SK-N-SH (cell line): ENCODE results near the gene TLR4.

Experiments
- FOSL2 ChIP-seq: IDR thresholded peaks from 2 replicates; pipeline ENCODE4 v1.4.0; 2012; ENCODE audit warnings: low read depth, mild to moderate bottlenecking, moderate library complexity, borderline replicate concordance
- FOXM1 ChIP-seq: IDR thresholded peaks from 2 replicates; pipeline ENCODE4 v1.4.0; 2012; ENCODE audit warnings: low read depth, mild to moderate bottlenecking
- GATA2 ChIP-seq: sonication (generic); formaldehyde crosslinking; IDR thresholded peaks from 2 replicates; pipeline ENCODE4 v1.5.0; 2020; ENCODE audit warnings: mild to moderate bottlenecking, missing genetic modification reagents
- MXI1 ChIP-seq: IDR thresholded peaks from 2 replicates; pipeline ENCODE4 v1.6.1; 2012; ENCODE audit warnings: mild to moderate bottlenecking, low read depth, low read length, improper control_type of control experiment
- POLR2AphosphoS5 ChIP-seq: IDR thresholded peaks from 2 replicates; pipeline ENCODE4 v1.6.1; 2012; ENCODE audit warnings: low read depth, low read length
- RAD21 ChIP-seq: IDR thresholded peaks from 2 replicates; pipeline ENCODE4 v1.6.1; 2012; ENCODE audit warnings: mild to moderate bottlenecking, low read length
- TAF1 ChIP-seq: IDR thresholded peaks from 2 replicates; pipeline ENCODE4 v1.6.1; 2012; ENCODE audit warnings: low read depth, mild to moderate bottlenecking, low read length, moderate library complexity, borderline replicate concordance
- TCF12 ChIP-seq: IDR thresholded peaks from 2 replicates; pipeline ENCODE4 v1.4.0; 2012
- YY1 ChIP-seq: IDR thresholded peaks from 2 replicates; pipeline ENCODE4 v1.4.0; 2012; ENCODE audit warnings: low read depth, mild to moderate bottlenecking
- TF ChIP-seq, protein P1 (sequence below): fragments of 200-600 bp; sonication (generic); IDR thresholded peaks from 2 replicates; pipeline ENCODE4 v1.6.1; 2017; ENCODE audit warnings: antibody characterized with exemption, mild to moderate bottlenecking, moderate library complexity
- TF ChIP-seq, protein P2 (sequence below): IDR thresholded peaks from 2 replicates; pipeline ENCODE4 v1.6.1; 2012; ENCODE audit warnings: mild to moderate bottlenecking, low read depth, low read length, moderate library complexity
- TF ChIP-seq, protein P3 (sequence below): IDR thresholded peaks from 2 replicates; pipeline ENCODE4 v1.4.0; 2012; ENCODE audit warnings: low read depth, borderline replicate concordance
- TF ChIP-seq, protein P4 (sequence below): fragments of 150-350 bp; IDR thresholded peaks from 2 replicates; pipeline ENCODE4 v1.6.1; 2016; ENCODE audit warnings: mild to moderate bottlenecking, low read depth, low read length
- TF ChIP-seq, protein P5 (sequence below): IDR thresholded peaks from 2 replicates; pipeline ENCODE4; 2012

DNA sequence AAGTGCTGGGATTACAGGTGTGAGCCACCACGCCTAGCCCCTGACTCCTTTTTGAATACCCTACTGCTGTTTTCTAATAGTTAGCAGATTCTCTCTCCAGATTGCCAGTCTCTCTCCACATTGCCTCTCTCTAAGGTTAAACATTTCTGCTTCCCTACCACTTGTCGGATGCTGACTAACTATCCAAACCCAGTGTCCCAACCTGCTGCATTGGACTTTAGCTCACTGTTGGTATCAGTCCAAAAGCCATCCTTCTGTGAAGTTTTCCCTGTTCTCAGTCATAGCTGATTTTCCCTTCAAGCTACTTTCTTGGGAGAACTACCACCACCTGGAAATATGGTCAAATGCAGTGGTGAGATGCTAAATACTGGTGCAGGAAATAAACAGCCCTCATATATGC, 48.7 kb downstream of the TLR4 start:
- TF ChIP-seq, protein P1, sequence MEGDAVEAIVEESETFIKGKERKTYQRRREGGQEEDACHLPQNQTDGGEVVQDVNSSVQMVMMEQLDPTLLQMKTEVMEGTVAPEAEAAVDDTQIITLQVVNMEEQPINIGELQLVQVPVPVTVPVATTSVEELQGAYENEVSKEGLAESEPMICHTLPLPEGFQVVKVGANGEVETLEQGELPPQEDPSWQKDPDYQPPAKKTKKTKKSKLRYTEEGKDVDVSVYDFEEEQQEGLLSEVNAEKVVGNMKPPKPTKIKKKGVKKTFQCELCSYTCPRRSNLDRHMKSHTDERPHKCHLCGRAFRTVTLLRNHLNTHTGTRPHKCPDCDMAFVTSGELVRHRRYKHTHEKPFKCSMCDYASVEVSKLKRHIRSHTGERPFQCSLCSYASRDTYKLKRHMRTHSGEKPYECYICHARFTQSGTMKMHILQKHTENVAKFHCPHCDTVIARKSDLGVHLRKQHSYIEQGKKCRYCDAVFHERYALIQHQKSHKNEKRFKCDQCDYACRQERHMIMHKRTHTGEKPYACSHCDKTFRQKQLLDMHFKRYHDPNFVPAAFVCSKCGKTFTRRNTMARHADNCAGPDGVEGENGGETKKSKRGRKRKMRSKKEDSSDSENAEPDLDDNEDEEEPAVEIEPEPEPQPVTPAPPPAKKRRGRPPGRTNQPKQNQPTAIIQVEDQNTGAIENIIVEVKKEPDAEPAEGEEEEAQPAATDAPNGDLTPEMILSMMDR: no peak
- TF ChIP-seq POLR2AphosphoS5 (no peak), RAD21 (no peak), YY1 (no peak), GATA2 (CRISPR knock-in tag) (no peak), TAF1 (no peak), MXI1 (no peak), TCF12 (no peak), FOXM1 (no peak), FOSL2 (no peak)
- TF ChIP-seq, protein P2, sequence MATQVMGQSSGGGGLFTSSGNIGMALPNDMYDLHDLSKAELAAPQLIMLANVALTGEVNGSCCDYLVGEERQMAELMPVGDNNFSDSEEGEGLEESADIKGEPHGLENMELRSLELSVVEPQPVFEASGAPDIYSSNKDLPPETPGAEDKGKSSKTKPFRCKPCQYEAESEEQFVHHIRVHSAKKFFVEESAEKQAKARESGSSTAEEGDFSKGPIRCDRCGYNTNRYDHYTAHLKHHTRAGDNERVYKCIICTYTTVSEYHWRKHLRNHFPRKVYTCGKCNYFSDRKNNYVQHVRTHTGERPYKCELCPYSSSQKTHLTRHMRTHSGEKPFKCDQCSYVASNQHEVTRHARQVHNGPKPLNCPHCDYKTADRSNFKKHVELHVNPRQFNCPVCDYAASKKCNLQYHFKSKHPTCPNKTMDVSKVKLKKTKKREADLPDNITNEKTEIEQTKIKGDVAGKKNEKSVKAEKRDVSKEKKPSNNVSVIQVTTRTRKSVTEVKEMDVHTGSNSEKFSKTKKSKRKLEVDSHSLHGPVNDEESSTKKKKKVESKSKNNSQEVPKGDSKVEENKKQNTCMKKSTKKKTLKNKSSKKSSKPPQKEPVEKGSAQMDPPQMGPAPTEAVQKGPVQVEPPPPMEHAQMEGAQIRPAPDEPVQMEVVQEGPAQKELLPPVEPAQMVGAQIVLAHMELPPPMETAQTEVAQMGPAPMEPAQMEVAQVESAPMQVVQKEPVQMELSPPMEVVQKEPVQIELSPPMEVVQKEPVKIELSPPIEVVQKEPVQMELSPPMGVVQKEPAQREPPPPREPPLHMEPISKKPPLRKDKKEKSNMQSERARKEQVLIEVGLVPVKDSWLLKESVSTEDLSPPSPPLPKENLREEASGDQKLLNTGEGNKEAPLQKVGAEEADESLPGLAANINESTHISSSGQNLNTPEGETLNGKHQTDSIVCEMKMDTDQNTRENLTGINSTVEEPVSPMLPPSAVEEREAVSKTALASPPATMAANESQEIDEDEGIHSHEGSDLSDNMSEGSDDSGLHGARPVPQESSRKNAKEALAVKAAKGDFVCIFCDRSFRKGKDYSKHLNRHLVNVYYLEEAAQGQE: no peak
- TF ChIP-seq, protein P3, sequence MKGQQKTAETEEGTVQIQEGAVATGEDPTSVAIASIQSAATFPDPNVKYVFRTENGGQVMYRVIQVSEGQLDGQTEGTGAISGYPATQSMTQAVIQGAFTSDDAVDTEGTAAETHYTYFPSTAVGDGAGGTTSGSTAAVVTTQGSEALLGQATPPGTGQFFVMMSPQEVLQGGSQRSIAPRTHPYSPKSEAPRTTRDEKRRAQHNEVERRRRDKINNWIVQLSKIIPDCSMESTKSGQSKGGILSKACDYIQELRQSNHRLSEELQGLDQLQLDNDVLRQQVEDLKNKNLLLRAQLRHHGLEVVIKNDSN: no peak
- TF ChIP-seq, protein P4, sequence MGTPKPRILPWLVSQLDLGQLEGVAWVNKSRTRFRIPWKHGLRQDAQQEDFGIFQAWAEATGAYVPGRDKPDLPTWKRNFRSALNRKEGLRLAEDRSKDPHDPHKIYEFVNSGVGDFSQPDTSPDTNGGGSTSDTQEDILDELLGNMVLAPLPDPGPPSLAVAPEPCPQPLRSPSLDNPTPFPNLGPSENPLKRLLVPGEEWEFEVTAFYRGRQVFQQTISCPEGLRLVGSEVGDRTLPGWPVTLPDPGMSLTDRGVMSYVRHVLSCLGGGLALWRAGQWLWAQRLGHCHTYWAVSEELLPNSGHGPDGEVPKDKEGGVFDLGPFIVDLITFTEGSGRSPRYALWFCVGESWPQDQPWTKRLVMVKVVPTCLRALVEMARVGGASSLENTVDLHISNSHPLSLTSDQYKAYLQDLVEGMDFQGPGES: no peak
- TF ChIP-seq, protein P5, sequence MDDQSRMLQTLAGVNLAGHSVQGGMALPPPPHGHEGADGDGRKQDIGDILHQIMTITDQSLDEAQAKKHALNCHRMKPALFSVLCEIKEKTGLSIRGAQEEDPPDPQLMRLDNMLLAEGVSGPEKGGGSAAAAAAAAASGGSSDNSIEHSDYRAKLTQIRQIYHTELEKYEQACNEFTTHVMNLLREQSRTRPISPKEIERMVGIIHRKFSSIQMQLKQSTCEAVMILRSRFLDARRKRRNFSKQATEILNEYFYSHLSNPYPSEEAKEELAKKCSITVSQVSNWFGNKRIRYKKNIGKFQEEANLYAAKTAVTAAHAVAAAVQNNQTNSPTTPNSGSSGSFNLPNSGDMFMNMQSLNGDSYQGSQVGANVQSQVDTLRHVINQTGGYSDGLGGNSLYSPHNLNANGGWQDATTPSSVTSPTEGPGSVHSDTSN: no peak
